HG02884 (cell line): ENCODE results near the gene ABCC11.

Experiments
- ATAC-seq: cut with Tn5 transposase; IDR thresholded peaks from one replicate; pipeline ENCODE4 v1.9.1; 2021; ENCODE audit warnings: mild to moderate bottlenecking, moderate library complexity; ENCODE audit not compliant: unreplicated experiment

Gene ABCC11

GRCh38 chr16:48247311-48247710 lies at the start of gene ABCC11:
ABCC11 (minus strand) TSS chr16:48247539; CDS start chr16:48231921, 15,618 bp downstream.
- no peak for ATAC-seq

DNA sequence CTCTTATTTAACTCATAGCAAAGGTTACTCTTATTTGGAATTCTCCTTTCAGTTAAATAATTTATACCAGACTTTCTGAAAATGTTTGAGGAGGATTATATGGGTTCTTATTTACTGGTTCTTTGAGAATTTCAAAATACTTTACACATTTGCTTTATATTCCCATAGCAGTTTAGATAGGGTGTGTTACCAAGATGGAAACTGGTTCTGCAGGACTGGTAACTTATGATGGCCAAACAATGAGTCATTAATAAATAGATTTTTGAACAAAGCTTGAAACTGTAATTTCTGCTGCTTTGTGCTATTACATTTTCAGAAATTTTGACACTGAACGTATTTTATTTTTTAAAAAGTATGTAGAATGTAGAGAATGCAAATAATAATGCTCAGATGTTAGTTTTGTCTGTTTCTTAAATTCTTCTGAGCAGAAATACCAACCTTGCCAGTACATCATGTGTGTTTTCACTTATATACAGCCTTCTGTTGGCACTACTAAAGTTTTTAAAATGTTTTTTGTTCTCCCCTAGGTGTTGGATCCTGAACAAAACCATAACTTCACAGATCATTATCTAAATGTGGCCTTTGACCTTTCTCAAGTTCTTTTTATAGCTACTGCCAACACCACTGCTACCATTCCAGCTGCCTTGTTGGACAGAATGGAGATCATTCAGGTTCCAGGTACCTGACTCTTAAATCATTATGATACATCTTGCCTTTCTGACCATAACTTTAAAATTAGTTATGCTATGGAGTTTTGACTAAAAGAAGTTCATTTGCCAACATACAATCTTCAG lies 48.3 kb upstream of the ABCC11 start:
- ATAC-seq, result no peak

DNA sequence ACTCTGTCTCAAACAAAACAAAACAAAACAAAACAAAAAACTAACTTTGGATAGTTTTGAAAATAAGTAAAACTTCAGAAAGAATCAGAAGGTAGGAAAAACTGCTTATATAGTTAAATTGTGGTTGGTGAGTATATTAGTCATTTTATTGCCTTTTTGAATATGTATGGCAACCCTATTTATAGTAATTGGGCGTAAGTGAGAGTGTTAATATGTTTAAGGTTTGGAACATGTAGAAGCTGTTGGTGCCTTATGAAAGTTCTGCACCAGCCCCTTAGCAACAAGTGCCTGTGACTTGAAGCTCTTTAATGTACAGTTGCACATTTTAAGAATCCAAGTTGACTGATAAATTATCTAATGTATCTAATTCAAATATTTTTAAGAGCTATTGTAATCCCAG lies 47.4 kb upstream of the ABCC11 start:
- no peak for ATAC-seq

DNA sequence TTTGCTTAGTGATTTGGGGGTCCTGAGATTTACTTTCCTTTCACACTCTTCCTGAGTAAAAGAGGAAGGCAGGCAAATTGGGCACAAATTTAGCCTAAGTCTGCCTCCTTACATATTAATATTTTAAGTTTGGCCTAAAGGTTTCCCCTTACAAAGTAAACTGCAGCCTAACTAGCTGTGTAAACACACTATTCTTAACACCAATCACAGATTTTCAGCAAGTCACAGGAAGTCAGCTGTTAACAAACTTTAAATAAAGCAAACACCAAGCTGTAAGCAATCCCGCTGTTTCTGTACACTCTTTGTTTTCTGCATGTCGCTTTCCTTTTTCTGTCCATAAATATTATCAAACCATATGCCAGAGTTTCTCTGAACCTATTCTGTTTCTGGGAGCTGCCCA lies 45.1 kb upstream of the ABCC11 start:
- ATAC-seq, result no peak

GRCh38 chr16:48291754-48292153 lies 44.4 kb upstream of the ABCC11 start:
- no peak for ATAC-seq

- no peak for ATAC-seq
Observed at GRCh38 chr16:48291303-48291702, 44.0 kb upstream of the ABCC11 start.

DNA sequence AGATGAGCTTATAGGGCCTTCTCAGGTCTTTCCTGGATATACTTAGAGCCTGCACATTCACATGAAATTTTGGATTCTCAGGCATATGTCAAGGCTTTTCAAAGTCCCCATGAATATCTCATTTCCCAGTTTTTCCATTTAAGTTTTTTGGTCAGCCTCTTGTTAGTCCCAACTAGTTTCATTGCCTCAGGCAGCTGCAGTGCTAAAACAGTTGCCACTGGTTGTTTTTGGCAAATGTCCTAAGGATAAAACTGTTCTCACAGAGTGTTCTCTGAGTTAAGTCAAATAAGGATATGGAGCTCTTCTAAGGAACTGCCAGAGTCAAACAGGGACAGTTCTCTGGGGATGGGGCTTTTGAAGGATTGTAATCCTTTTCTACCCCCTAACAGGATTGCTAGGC lies 39.9 kb upstream of the ABCC11 start:
- no peak for ATAC-seq

- ATAC-seq, result no peak
Observed at GRCh38 chr16:48284772-48285409, 37.6 kb upstream of the ABCC11 start.

- no peak for ATAC-seq
Observed at GRCh38 chr16:48282636-48283263, 35.4 kb upstream of the ABCC11 start.

DNA sequence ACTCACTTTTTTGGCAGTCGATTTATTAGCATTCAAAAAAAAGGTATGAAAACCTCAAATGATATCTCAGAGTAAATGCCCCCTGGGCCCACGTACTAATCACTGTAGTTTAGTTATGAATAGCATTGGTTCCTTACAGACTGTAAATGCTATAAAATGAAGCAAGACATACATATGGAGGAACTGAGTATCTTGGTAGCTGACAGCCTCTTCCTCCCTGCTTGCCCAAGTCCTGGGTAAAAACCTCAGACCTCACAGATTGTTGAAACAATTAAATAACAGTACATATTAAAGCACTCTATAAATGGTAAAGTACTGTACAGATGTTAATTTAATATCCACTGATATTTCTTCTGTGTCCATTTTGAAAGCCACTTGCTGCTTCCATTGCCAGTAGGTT lies 33.2 kb upstream of the ABCC11 start:
- no peak for ATAC-seq

GRCh38 chr16:48279199-48279598 lies 31.9 kb upstream of the ABCC11 start:
- no peak for ATAC-seq

DNA sequence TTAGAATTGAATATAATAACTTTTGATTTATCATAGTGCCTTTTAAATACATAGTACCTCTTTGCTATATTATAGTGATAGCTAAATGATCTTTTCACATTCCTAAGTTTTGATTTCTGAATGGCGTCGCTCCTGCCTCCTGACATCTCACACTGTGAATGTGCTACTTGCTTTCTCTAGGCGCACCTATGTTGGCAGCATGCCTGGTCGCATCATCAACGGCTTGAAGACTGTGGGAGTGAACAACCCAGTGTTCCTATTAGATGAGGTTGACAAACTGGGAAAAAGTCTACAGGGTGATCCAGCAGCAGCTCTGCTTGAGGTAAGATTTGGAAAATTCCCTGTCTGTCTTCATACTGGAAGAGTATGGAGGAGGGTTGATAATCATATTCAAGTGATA lies 29.8 kb upstream of the ABCC11 start:
- ATAC-seq, result no peak

DNA sequence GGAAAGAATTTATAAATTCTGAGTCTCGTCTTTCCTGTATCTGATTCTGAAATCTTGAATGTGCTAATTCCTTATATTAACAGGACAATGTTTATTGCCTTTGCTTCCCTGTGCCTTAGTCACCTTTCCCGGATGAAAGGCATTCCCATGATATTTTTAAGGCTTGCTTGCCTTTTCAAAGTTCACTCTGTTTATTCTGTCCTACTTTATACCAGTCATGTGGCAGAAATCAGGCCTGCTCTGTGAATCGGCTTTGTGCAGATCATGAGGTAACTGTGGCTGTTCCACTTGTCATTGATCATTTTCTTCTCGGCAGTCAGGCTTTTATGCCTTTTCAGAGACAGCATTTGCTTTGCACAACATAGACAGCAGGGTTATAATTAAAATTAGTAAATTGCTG lies 28.8 kb upstream of the ABCC11 start:
- ATAC-seq, result no peak

DNA sequence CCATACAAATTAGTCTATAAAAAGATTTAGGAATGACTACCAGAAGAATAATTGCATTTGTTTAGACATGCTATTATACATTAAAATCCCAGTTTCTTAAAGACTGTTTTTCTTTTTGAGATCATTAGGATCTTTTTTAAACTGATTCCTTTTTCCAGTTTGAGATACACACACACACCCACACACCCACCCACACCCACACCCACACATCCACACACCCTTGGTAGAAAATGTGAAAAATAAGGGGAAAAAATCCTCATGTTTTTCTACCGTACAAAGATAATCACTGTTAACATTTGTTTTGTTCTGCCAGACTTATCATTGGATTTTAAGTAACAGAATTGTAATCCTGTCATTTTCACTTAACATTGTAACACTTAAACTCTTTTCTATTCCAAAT lies 27.1 kb upstream of the ABCC11 start:
- no peak for ATAC-seq

DNA sequence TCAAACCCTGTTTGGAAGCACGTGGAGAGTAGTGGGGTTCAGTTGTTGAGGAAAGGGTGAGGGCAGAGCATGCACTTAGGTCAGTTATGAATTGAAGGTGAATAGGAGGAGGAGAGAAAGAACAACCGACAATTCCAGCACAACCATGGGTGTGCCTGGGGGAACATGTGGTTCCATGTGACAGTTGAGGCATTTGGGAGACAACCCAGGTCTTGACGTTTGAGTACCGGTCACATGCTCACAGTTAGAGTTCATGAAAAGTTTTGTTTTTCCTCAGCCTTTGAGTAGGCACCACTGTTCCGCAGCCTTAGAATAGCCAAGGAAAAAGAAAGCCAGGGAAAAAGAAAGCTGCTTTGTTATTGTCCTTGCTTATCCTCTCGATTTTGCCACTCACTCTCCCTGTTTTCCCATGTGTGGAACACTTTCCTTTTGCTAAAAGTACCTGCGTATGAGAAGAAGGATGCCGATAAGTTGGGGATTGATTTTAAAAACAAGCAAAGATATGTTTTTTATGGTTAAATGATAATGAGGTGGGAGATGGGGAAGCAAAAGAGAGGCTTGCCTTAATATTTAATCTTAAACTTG lies 25.6 kb upstream of the ABCC11 start:
- ATAC-seq, result no peak

DNA sequence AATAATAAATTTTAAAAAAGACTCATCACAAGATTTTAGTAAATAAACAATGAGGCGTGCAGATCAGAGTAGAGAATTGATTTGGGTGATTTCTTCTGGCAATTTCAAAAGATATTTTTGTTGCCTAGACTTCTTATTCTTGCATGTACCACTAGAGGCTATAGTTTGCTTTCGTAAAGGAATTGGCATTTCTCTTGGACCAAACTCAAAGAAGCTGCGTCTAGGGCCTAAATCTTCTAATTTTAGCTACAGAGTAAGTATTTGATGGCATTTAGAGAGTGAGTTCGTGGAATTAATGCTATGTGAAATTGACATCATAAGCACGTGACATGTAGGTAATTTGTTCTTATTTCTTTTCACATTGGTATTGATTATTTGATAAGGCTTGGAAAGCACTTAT lies 24.4 kb upstream of the ABCC11 start:
- no peak for ATAC-seq

- no peak for ATAC-seq
Observed at GRCh38 chr16:48269011-48269410, 21.7 kb upstream of the ABCC11 start.

DNA sequence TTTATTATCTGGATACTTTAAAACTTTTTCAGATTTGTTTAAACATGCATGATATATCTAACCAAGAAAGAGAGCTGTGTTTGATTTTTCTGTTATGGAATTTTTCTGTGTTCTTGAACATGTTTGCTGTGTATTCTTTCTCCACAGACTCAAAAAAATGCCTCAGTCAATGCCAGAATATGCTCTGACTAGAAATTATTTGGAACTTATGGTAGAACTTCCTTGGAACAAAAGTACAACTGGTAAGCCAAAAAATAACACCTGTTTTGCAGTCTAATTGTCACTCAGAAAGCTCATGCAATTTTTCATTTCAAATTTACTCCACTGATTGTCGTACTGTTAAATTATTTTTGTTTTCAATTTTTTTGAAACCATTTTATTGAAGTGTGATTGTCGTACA lies 15.3 kb upstream of the ABCC11 start:
- no peak for ATAC-seq

- ATAC-seq, result no peak
Observed at GRCh38 chr16:48261569-48261968, 14.2 kb upstream of the ABCC11 start.

GRCh38 chr16:48256579-48257177 lies 9.3 kb upstream of the ABCC11 start:
- no peak for ATAC-seq

DNA sequence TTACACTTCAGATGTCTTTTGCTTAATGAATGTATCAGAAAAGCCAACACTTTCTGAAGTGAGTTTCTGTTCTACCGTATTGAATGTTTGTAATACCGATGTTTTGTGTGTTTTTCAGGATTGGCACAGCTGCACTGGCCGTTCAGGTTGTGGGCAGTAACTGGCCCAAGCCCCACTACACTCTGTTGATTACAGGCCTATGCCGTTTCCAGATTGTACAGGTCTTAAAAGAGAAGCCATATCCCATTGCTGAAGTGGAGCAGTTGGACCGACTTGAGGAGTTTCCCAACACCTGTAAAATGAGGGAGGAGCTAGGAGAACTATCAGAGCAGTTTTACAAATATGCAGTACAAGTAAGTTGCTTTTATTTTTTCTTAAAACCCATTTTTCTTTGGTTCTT lies 4.7 kb upstream of the ABCC11 start:
- no peak for ATAC-seq
